ENCODE measurements around the gene RALY.
"Not testable (repeated sequence)": the region's sequence is repeated elsewhere in the genome, so short reads cannot be mapped to it uniquely, and the experiment has no call there.

RALY gene

DNA sequence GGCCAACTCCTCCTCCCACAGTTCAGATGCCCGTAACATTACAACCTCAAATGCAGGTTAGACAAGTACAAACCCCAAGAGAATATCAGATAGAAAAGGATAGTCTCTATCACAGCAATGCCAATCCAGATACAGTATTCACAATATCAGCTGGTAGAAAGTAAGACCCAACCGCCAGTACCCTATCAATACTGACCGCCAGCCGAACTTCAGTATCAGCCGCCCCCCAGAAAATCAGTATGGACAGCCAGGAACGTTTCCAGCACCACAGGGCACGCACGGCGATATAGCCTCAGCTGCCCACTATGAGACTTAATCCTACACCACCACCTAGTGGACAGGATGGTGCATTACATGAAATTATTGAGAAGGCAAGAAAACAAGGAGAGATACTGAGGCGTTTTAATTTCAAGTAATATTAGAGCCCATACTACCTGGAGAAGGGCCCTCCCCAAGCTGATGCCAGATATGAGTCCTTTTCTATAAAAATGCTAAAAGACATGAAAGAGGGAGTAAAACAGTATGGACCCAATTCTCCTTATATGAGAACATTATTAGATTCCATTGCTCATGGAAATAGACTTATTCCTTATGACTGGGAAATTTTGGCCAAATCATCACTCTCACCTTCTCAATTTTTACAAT lies 135.9 kb downstream of the RALY start:
- Histone ChIP-seq H3K9ac (ENCODE audit: low read depth, low read length, poor library complexity, severe bottlenecking) (no peak overlapping the region), H3K4me1 (ENCODE audit: insufficient read depth, low read length, poor library complexity, severe bottlenecking) (peaks cover 2% of the 10 kb centered on the region), H3K9me3 (ENCODE audit: insufficient read depth, low read depth, low read length) (no peaks in the 10 kb centered on the region), H3K9me2 (replicated peaks; ENCODE audit: low read depth, low read length) (no peaks in the 10 kb centered on the region), H3K4me2 (ENCODE audit: low read depth, low read length, poor library complexity, severe bottlenecking) (peak overlapping the region; percentile 42), H2AFZ (ENCODE audit: low read length) (peak overlapping the region; percentile 41; the same call in 1 of the 2 replicates), H3K36me3 (ENCODE audit: insufficient read depth, low read length) (no peaks in the 10 kb centered on the region), H3F3A (ENCODE audit: low read depth) (no peaks in the 10 kb centered on the region), H3K79me2 (ENCODE audit: insufficient read depth, low read length) (no peaks in the 10 kb centered on the region), H4K20me1 (ENCODE audit: insufficient read depth, low read length, poor library complexity, severe bottlenecking) (no peaks in the 10 kb centered on the region), H3K27me3 (ENCODE audit: insufficient read depth, low read length, poor library complexity, severe bottlenecking) (no peaks in the 10 kb centered on the region), H3K4me3 (ENCODE audit: low read length, poor library complexity, severe bottlenecking) (peak overlapping the region; percentile 7)
- no peak for TF ChIP-seq EZH2phosphoT487 (IDR thresholded peaks at IDR 0.05; ENCODE audit: borderline replicate concordance)
- TF ChIP-seq, protein P1, sequence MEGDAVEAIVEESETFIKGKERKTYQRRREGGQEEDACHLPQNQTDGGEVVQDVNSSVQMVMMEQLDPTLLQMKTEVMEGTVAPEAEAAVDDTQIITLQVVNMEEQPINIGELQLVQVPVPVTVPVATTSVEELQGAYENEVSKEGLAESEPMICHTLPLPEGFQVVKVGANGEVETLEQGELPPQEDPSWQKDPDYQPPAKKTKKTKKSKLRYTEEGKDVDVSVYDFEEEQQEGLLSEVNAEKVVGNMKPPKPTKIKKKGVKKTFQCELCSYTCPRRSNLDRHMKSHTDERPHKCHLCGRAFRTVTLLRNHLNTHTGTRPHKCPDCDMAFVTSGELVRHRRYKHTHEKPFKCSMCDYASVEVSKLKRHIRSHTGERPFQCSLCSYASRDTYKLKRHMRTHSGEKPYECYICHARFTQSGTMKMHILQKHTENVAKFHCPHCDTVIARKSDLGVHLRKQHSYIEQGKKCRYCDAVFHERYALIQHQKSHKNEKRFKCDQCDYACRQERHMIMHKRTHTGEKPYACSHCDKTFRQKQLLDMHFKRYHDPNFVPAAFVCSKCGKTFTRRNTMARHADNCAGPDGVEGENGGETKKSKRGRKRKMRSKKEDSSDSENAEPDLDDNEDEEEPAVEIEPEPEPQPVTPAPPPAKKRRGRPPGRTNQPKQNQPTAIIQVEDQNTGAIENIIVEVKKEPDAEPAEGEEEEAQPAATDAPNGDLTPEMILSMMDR (conservative IDR thresholded peaks at IDR 0.05; ENCODE audit: low read length) = peak; percentile 90

DNA sequence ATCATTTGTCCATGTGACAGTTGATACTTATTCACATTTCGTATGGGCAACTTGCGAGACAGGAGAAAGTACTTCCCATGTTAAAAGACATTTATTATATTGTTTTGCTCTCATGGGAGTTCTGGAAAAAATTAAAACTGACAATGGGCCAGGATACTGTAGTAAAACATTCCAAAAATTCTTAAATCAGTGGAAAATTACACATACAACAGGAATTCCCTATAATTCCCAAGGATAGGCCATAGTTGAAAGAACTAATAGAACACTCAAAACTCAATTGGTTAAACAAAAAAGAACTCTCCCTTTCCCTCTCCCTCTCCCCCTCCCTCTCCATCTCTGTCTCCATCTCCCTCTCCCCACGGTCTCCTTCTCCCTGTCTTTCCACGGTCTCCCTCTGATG lies 137.8 kb downstream of the RALY start:
- no peak overlapping the region for H3K4me2 ChIP-seq (ENCODE audit: low read depth, low read length, poor library complexity, severe bottlenecking)
- H2AFZ ChIP-seq (ENCODE audit: low read length) = no peak overlapping the region
- no peak overlapping the region for H3K4me3 ChIP-seq (ENCODE audit: low read length, poor library complexity, severe bottlenecking)
- no peaks in the 10 kb centered on the region for H3K27me3 ChIP-seq (ENCODE audit: insufficient read depth, low read length, poor library complexity, severe bottlenecking)
- H3K9ac ChIP-seq (ENCODE audit: low read depth, low read length, poor library complexity, severe bottlenecking) = no peak overlapping the region
- H3F3A ChIP-seq (ENCODE audit: low read depth) = no peaks in the 10 kb centered on the region
- no peaks in the 10 kb centered on the region for H3K79me2 ChIP-seq (ENCODE audit: insufficient read depth, low read length)
- no peaks in the 10 kb centered on the region for H4K20me1 ChIP-seq (ENCODE audit: insufficient read depth, low read length, poor library complexity, severe bottlenecking)
- no peaks in the 10 kb centered on the region for H3K36me3 ChIP-seq (ENCODE audit: insufficient read depth, low read length)
- TF ChIP-seq EZH2phosphoT487 (IDR thresholded peaks at IDR 0.05; ENCODE audit: borderline replicate concordance) = no peak
- TF ChIP-seq, protein P1 (conservative IDR thresholded peaks at IDR 0.05; ENCODE audit: low read length) = no peak
- no peaks in the 10 kb centered on the region for H3K4me1 ChIP-seq (ENCODE audit: insufficient read depth, low read length, poor library complexity, severe bottlenecking)
- H3K9me2 ChIP-seq (replicated peaks; ENCODE audit: low read depth, low read length) = no peaks in the 10 kb centered on the region
- H3K9me3 ChIP-seq (ENCODE audit: insufficient read depth, low read depth, low read length) = no peaks in the 10 kb centered on the region

DNA sequence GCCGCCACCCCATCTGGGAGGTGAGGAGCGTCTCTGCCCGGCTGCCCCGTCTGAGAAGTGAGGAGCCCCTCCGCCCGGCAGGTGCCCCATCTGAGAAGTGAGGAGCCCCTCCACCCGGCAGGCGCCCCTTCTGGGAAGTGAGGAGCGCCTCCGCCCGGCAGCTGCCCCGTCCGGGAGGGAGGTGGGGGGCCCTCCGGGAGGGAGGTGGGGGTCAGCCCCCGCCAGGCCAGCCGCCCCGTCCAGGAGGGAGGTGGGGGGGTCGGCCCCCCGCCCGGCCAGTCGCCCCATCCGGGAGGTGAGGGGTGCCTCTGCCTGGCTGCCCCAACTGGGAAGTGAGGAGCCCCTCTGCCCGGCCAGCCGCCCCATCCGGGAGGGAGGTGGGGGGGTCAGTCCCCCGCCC lies 138.8 kb downstream of the RALY start:
- H2AFZ ChIP-seq (ENCODE audit: low read length); H3K27me3 ChIP-seq (ENCODE audit: insufficient read depth, low read length, poor library complexity, severe bottlenecking): not testable (repeated sequence)

DNA sequence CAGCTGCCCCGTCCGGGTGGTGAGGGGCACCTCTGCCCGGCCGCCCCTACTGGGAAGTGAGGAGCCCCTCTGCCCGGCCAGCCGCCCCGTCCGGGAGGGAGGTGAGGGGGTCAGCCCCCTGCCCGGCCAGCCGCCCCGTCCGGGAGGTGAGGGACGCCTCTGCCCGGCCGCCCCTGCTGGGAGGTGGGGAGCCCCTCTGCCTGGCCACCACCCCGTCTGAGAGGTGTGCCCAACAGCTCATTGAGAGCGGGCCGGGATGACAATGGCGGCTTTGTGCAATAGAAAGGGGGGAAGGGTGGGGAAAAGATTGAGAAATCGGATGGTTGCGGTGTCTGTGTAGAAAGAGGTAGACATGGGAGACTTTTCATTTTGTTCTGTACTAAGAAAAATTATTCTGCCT lies 139.2 kb downstream of the RALY start:
- H3F3A ChIP-seq (ENCODE audit: low read depth); H3K9me3 ChIP-seq (ENCODE audit: insufficient read depth, low read depth, low read length); H3K9ac ChIP-seq (ENCODE audit: low read depth, low read length, poor library complexity, severe bottlenecking); H3K27me3 ChIP-seq (ENCODE audit: insufficient read depth, low read length, poor library complexity, severe bottlenecking); H4K20me1 ChIP-seq (ENCODE audit: insufficient read depth, low read length, poor library complexity, severe bottlenecking); H3K4me1 ChIP-seq (ENCODE audit: insufficient read depth, low read length, poor library complexity, severe bottlenecking); H3K4me3 ChIP-seq (ENCODE audit: low read length, poor library complexity, severe bottlenecking); H3K36me3 ChIP-seq (ENCODE audit: insufficient read depth, low read length); H3K4me2 ChIP-seq (ENCODE audit: low read depth, low read length, poor library complexity, severe bottlenecking); H3K79me2 ChIP-seq (ENCODE audit: insufficient read depth, low read length); H2AFZ ChIP-seq (ENCODE audit: low read length); H3K9me2 ChIP-seq (replicated peaks; ENCODE audit: low read depth, low read length): not testable (repeated sequence)

More for the DNA sequence above, 138.8 kb downstream of the RALY start:
- not testable (repeated sequence) for H3F3A ChIP-seq (ENCODE audit: low read depth); H3K9ac ChIP-seq (ENCODE audit: low read depth, low read length, poor library complexity, severe bottlenecking); H3K9me2 ChIP-seq (replicated peaks; ENCODE audit: low read depth, low read length); H3K4me2 ChIP-seq (ENCODE audit: low read depth, low read length, poor library complexity, severe bottlenecking); H3K4me3 ChIP-seq (ENCODE audit: low read length, poor library complexity, severe bottlenecking); H3K79me2 ChIP-seq (ENCODE audit: insufficient read depth, low read length); H3K4me1 ChIP-seq (ENCODE audit: insufficient read depth, low read length, poor library complexity, severe bottlenecking); H3K36me3 ChIP-seq (ENCODE audit: insufficient read depth, low read length); H3K9me3 ChIP-seq (ENCODE audit: insufficient read depth, low read depth, low read length); H4K20me1 ChIP-seq (ENCODE audit: insufficient read depth, low read length, poor library complexity, severe bottlenecking)

DNA sequence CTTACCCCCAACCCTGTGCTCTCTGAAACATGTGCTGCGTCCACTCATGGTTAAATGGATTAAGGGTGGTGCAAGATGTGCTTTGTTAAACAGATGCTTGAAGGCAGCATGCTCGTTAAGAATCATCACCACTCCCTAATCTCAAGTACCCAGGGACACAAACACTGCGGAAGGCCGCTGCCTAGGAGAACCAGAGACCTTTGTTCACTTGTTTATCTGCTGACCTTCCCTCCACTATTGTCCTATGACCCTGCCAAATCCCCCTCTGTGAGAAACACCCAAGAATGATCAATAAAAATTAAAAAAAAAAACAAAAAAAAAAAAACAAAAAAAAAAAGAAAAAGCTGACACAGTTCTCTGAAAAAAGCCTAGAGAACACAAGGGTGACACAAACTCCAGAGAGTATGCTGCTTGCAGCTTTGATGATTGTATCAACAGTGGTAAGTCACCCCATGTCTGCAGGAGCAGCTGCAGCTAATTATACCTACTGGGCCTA lies 139.7 kb downstream of the RALY start:
- not testable (repeated sequence) for H3K9ac ChIP-seq (ENCODE audit: low read depth, low read length, poor library complexity, severe bottlenecking)

More for the DNA sequence above, 139.7 kb downstream of the RALY start:
- not testable (repeated sequence) for H3K27me3 ChIP-seq (ENCODE audit: insufficient read depth, low read length, poor library complexity, severe bottlenecking); H3F3A ChIP-seq (ENCODE audit: low read depth); H4K20me1 ChIP-seq (ENCODE audit: insufficient read depth, low read length, poor library complexity, severe bottlenecking); H3K4me1 ChIP-seq (ENCODE audit: insufficient read depth, low read length, poor library complexity, severe bottlenecking); H2AFZ ChIP-seq (ENCODE audit: low read length); H3K9me2 ChIP-seq (replicated peaks; ENCODE audit: low read depth, low read length); H3K79me2 ChIP-seq (ENCODE audit: insufficient read depth, low read length); H3K9me3 ChIP-seq (ENCODE audit: insufficient read depth, low read depth, low read length); H3K4me2 ChIP-seq (ENCODE audit: low read depth, low read length, poor library complexity, severe bottlenecking); H3K4me3 ChIP-seq (ENCODE audit: low read length, poor library complexity, severe bottlenecking); H3K36me3 ChIP-seq (ENCODE audit: insufficient read depth, low read length)

All from Loucy (cell line).